Large intestine (tissue), 3 donors: ENCODE data around the gene FTO. TPM values are rescaled to one million over a fixed set of nuclear protein-coding genes. Genes with fewer than 3 reads are reported as not detected.
A peak's percentile ranks its signal among the peaks of the same experiment; 100 is the strongest.

ENCODE experiments used
- DNase-seq, 2 donors: peaks; one replicate each; pipeline versions ENCODE4 v3.0.0 to v3.0.0-alpha.2; 2013
- H3K27ac ChIP-seq: one replicate; pipeline ENCODE4 v1.5.1; 2013; ENCODE audit warnings: low read length
- H3K27me3 ChIP-seq: 2 replicates; pipeline ENCODE4 v1.6.1; 2013; ENCODE audit warnings: low read length; ENCODE audit not compliant: control insufficient read depth, insufficient read depth
- H3K36me3 ChIP-seq: 2 replicates; pipeline ENCODE4 v1.6.1; 2013; ENCODE audit warnings: low read length; ENCODE audit not compliant: control insufficient read depth, insufficient read depth
- H3K4me1 ChIP-seq: one replicate; pipeline ENCODE4 v1.6.1; 2013; ENCODE audit warnings: low read length; ENCODE audit not compliant: control insufficient read depth, insufficient read depth
- H3K4me3 ChIP-seq: one replicate; pipeline ENCODE4 v1.5.1; 2013; ENCODE audit warnings: low read length
- H3K9me3 ChIP-seq: one replicate; pipeline ENCODE4 v1.6.1; 2013; ENCODE audit warnings: mild to moderate bottlenecking, low read depth, low read length, moderate library complexity; ENCODE audit not compliant: control insufficient read depth
- WGBS: methylation state at CpG from one replicate; pipeline ENCODE4 v1.1.5; 2013; ENCODE audit warnings: low lambda C conversion rate; ENCODE audit not compliant: insufficient coverage; 5-methylcytosine and 5-hydroxymethylcytosine counted together
- polyA plus RNA-seq: library from polyadenylated mRNA; unstranded; fragments of 120-200 nt; gene quantifications from one replicate; pipeline ENCODE4 v1.2.1, GENCODE V29; 2013

Gene FTO
- polyA plus RNA-seq, 1 donor, result 43.1 TPM

DNA sequence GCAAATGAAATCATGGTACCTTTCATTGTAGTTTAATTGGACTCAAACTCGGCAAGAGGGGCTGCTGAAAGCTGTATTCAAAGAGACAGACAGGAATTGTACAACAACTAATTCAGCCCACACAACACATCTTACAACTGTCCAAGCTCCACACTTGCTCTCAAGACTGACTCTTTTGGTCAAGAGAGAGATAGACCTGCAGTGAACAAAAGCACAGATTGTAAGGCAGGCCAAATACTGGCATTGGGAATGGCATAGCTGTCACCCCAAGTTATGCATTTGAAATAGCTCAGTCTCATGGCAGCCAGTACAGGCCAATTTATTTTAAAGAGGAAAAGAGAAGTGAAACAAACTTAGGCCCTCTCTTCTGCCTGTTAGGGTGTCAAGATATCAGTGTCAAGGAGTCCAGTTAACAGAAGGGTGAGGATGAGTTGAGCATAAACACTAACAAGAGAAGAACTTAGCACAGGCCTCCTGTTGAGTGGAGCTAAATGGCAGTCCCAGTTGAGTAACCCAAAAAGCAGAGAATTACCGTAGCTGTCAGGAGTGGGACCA lies 366.9 kb downstream of the FTO start:
- no peak for DNase-seq
- H3K9me3 ChIP-seq, result no peaks in the 10 kb centered on the region
- H3K4me1 ChIP-seq, result no peaks in the 10 kb centered on the region
- H3K4me3 ChIP-seq, result no peak overlapping the region
- no peaks in the 10 kb centered on the region for H3K27me3 ChIP-seq
- no peaks in the 10 kb centered on the region for H3K36me3 ChIP-seq
- no CpG with 5 or more reads among the region's 2 CpGs for WGBS
- no peak overlapping the region for H3K27ac ChIP-seq

DNA sequence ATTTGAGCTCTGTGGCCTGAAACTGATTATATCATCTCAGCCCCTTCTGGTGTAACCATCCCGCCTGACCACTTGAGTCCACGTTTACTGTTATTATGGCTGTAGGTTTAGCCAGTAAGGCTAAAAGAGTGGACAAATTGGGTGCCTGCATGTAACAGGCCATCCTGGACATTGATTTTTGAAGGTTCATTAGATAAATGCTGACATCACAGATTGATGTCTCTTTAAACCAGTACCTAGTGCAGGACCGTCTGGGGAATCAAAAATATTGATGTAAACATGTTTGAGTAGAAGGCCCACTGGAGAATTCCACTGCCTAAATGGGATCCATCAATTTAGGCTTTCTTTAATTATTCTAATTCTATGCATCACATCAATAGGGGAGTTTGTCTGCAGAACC lies 367.6 kb downstream of the FTO start:
- H3K27ac ChIP-seq, result no peak overlapping the region
- no peak overlapping the region for H3K4me3 ChIP-seq
- WGBS, result no CpG with 5 or more reads among the region's 3 CpGs
- H3K4me1 ChIP-seq, result no peaks in the 10 kb centered on the region
- no peaks in the 10 kb centered on the region for H3K36me3 ChIP-seq
- no peaks in the 10 kb centered on the region for H3K27me3 ChIP-seq
- DNase-seq, result no peak
- no peaks in the 10 kb centered on the region for H3K9me3 ChIP-seq

- Histone ChIP-seq H3K36me3 (no peaks in the 10 kb centered on the region), H3K27ac (no peak overlapping the region), H3K4me1 (no peaks in the 10 kb centered on the region), H3K9me3 (no peaks in the 10 kb centered on the region), H3K27me3 (no peaks in the 10 kb centered on the region), H3K4me3 (no peak overlapping the region)
- no peak for DNase-seq
- WGBS, result no CpG with 5 or more reads among the region's 6 CpGs
These were observed 368.3 kb downstream of the FTO start for GRCh38 chr16:54072237-54072636.

- Histone ChIP-seq H3K9me3 (no peaks in the 10 kb centered on the region), H3K4me1 (no peaks in the 10 kb centered on the region), H3K4me3 (no peak overlapping the region), H3K36me3 (no peaks in the 10 kb centered on the region), H3K27me3 (no peaks in the 10 kb centered on the region), H3K27ac (no peak overlapping the region)
- no CpG with 5 or more reads among the region's 3 CpGs for WGBS
- DNase-seq, result no peak
These were observed 369.4 kb downstream of the FTO start for GRCh38 chr16:54073356-54073755.

DNA sequence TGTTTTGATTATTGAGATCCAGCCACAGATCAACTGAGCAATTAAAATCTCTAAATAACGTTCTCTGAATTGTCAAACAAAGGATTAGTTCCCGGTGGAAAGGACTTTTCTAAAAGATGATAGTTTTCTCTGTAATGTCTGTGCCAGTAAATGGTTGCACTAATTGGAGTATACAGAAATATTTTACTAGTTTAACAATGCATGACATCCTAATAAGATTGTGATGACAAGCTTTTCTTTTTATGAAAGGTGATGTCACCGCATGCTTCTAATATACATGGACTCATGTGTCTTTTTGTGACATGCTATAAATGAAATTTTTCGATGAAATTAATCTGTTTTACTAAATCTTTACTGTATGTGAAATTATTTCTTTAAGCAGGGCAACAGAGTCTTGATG lies 371.5 kb downstream of the FTO start:
- H3K9me3 ChIP-seq, result no peaks in the 10 kb centered on the region
- H3K4me1 ChIP-seq, result no peaks in the 10 kb centered on the region
- no peak overlapping the region for H3K4me3 ChIP-seq
- no peaks in the 10 kb centered on the region for H3K36me3 ChIP-seq
- WGBS, result 90% methylated on average over 2 of the region's 4 CpGs
- no peak overlapping the region for H3K27ac ChIP-seq
- no peak for DNase-seq
- H3K27me3 ChIP-seq, result no peaks in the 10 kb centered on the region

DNA sequence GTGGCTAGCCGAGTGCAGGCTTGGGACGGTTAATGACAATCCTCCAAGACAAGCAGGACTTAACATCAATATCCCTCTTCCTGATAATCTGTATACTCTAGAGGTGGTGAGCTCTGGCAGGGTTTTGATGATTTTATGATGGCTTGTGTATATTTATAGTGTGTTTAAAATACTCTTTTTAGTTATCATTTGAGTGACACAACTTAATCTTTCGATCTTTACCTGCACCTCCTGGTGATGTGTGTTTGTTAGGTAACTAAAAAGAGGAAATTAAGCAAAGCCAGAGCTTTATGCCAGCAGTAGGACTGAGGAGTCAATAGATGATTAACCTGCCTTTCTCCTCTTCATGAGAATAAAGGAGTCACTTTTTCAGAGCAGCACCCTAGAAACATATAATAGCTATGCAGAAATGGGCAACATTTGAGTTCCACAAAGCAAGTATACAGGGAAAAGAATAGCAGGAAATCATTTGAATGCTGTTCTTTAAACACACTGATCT lies 372.1 kb downstream of the FTO start:
- H3K4me3 ChIP-seq, result no peak overlapping the region
- H3K27me3 ChIP-seq, result no peaks in the 10 kb centered on the region
- no peak for DNase-seq
- no peaks in the 10 kb centered on the region for H3K36me3 ChIP-seq
- H3K9me3 ChIP-seq, result no peaks in the 10 kb centered on the region
- no peaks in the 10 kb centered on the region for H3K4me1 ChIP-seq
- WGBS, result no CpG with 5 or more reads among the region's 3 CpGs
- no peak overlapping the region for H3K27ac ChIP-seq

DNA sequence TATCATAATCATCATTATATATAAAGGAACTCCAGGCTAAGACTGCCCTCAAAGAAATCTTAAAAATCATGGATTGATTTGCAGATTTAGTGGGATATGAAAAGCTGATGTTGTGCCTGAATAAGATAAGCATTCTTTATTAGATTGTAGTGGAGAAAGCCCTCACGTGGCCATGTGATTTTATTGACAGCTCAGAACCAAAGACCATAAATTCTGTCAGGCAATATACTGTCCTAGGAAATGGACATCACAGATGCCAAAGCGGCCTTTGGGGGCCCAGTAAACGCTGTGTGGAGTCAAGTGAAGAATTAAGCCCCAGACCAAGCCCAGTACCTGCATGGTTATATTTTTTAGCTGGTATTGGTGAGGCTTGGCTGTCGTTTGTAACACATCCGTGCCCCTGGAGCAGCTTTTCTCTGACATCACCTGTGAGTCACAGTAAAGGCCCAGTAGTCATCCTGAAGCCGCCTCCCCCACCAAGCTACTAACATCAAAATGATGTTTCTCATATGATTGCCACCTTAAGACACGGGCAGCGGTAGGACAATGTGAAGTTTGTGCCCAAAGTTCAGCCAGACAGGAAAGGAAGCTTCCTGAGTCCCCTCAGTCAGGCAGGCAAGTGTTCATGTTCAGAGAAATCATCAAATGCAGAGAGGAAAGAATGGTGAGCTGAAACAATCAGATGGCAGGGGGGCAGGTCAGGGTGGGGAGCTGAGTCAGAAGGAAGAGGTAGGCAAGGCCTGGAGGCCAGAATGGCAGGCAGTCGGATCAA lies 373.3 kb downstream of the FTO start:
- Histone ChIP-seq H3K27ac (no peak overlapping the region), H3K27me3 (no peaks in the 10 kb centered on the region), H3K4me1 (no peaks in the 10 kb centered on the region), H3K36me3 (no peaks in the 10 kb centered on the region), H3K4me3 (no peak overlapping the region), H3K9me3 (no peaks in the 10 kb centered on the region)
- no CpG with 5 or more reads among the region's 9 CpGs for WGBS
- no peak for DNase-seq

DNA sequence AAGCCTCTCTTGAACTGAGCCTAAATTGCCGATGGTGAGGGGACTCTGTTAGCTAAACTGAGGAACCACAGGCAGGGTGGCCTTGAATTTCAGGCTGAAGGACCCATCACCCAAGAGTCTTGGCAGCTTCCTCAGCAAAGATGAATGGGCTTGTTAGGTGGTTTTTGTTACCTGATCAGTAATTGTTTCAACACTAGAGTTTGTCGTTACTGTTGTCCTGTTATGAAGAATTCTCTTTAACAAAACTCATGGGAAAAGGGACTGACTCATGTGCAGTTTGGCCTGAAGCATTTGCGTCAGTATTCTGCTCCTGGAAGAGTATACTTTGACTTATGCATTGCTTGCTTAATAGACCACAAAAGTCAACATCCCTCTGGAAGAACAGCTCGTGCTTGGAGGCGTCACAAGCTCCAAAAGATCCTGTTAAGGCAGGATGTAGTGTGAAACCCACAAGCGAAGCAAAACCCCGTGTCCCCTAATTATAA lies 376.6 kb downstream of the FTO start:
- H3K4me3 ChIP-seq, result no peak overlapping the region
- DNase-seq, result peak in 1 of 2 donors; percentile 14
- no peaks in the 10 kb centered on the region for H3K27me3 ChIP-seq
- H3K4me1 ChIP-seq, result no peaks in the 10 kb centered on the region
- whole genome bisulfite sequencing, result no CpG with 5 or more reads among the region's 7 CpGs
- no peaks in the 10 kb centered on the region for H3K9me3 ChIP-seq
- H3K36me3 ChIP-seq, result no peaks in the 10 kb centered on the region
- H3K27ac ChIP-seq, result no peak overlapping the region

DNA sequence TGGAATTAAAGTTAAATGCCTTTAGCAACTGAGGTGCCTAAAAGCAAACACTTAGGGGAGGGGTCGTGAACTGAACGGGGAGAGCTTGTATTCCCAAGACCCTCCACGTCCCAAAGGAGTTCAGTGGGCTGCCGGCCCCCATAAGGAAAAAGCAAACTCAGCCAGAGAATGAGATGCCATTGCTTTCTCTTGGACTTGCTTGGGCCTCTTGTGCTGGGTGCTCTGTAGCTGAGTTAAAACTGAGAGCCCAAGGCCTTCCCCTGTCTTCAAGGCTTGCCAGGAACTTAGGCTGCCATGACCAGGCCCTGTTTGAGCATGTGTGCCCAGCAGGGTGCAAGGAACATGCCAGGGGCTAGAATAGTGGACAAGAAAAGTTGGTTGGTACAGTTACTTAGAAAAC lies 382.8 kb downstream of the FTO start:
- no peak overlapping the region for H3K27ac ChIP-seq
- H3K36me3 ChIP-seq, result no peaks in the 10 kb centered on the region
- no CpG with 5 or more reads among the region's 4 CpGs for WGBS
- peaks cover 3% of the 10 kb centered on the region for H3K9me3 ChIP-seq
- H3K4me1 ChIP-seq, result no peaks in the 10 kb centered on the region
- no peak overlapping the region for H3K4me3 ChIP-seq
- no peak for DNase-seq
- no peaks in the 10 kb centered on the region for H3K27me3 ChIP-seq

GRCh38 chr16:54090602-54091001 lies 386.6 kb downstream of the FTO start:
- 94% methylated on average over 2 of the region's 6 CpGs for WGBS
- Histone ChIP-seq H3K27ac (no peak overlapping the region), H3K36me3 (no peaks in the 10 kb centered on the region), H3K4me1 (no peaks in the 10 kb centered on the region), H3K4me3 (no peak overlapping the region), H3K27me3 (no peaks in the 10 kb centered on the region), H3K9me3 (peaks cover 3% of the 10 kb centered on the region)
- DNase-seq, result no peak
